Endothelial cell of umbilical vein (primary cell): Measurements from ENCODE around the gene ZIC2.
"Not testable (repeated sequence)": the region's sequence is repeated elsewhere in the genome, so short reads cannot be mapped to it uniquely, and the experiment has no call there.

ENCODE experiments used
- EZH2 ChIP-seq: IDR thresholded peaks from 2 replicates; pipeline ENCODE4 v1.6.1; 2012; ENCODE audit warnings: borderline replicate concordance, low read depth, mild to moderate bottlenecking, moderate library complexity, low read length, inconsistent platforms; ENCODE audit not compliant: severe bottlenecking
- FOS ChIP-seq: IDR thresholded peaks from 2 replicates; pipeline ENCODE4 v1.6.1; 2011; ENCODE audit warnings: mild to moderate bottlenecking, low read length, moderate library complexity, borderline replicate concordance; ENCODE audit not compliant: insufficient read depth
- GATA2 ChIP-seq: IDR thresholded peaks from 2 replicates; pipeline ENCODE4 v1.7.0; 2011; ENCODE audit warnings: low read depth, mild to moderate bottlenecking, moderate library complexity, mixed read lengths, low read length; ENCODE audit not compliant: insufficient read length, insufficient read depth
- JUN ChIP-seq: IDR thresholded peaks from 2 replicates; pipeline ENCODE4 v1.6.1; 2011; ENCODE audit warnings: borderline replicate concordance, low read depth; ENCODE audit not compliant: insufficient read length, insufficient read depth
- MAX ChIP-seq: IDR thresholded peaks from 2 replicates; pipeline ENCODE4 v1.6.1; 2011; ENCODE audit not compliant: insufficient read depth, insufficient read length
- MYC ChIP-seq: IDR thresholded peaks from one replicate; pipeline ENCODE4 v1.6.1; 2011; ENCODE audit warnings: mild to moderate bottlenecking, low read depth, low read length
- POLR2A ChIP-seq: IDR thresholded peaks from 2 replicates; pipeline ENCODE4 v1.6.1; 2012; ENCODE audit warnings: low read depth, mild to moderate bottlenecking, control low read depth, low read length
- POLR2AphosphoS5 ChIP-seq: IDR thresholded peaks from 2 replicates; pipeline ENCODE4 v1.6.1; 2012; ENCODE audit warnings: low read depth, mild to moderate bottlenecking, control low read depth, low read length, moderate library complexity; ENCODE audit not compliant: insufficient read depth
- TF ChIP-seq, protein P1 (sequence below), 2 donors: IDR thresholded peaks; 1 replicate in 1 of 2; 2 replicates in 1 of 2; pipeline ENCODE4 v1.5.1; 2011; ENCODE audit warnings: low read length in 2 of 2, mild to moderate bottlenecking in 2 of 2, moderate library complexity in 2 of 2, control low read depth in 1 of 2, inconsistent platforms in 1 of 2, low read depth in 1 of 2; ENCODE audit not compliant: insufficient read depth in 1 of 2; ENCODE audit errors: extremely low read depth in 1 of 2

DNA sequence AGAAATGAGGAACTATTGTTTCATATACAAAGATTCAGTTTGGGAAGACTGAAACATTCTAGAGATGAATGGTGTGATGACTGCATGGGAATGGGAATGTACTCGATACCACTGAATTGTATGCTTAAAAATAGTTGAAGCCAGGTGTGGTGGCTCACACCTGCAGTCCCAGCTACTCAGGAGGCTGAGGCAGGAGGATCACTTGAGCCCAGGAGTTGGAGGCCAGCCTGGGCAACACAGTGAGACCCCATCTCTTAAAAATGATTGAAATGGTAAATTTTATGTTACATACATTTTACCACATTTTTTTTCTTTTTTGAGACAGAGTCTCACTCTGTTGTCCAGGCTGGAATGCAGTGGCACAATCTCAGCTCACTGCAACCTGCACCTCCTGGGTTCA, 29.9 kb upstream of the ZIC2 start:
- TF ChIP-seq, protein P1, sequence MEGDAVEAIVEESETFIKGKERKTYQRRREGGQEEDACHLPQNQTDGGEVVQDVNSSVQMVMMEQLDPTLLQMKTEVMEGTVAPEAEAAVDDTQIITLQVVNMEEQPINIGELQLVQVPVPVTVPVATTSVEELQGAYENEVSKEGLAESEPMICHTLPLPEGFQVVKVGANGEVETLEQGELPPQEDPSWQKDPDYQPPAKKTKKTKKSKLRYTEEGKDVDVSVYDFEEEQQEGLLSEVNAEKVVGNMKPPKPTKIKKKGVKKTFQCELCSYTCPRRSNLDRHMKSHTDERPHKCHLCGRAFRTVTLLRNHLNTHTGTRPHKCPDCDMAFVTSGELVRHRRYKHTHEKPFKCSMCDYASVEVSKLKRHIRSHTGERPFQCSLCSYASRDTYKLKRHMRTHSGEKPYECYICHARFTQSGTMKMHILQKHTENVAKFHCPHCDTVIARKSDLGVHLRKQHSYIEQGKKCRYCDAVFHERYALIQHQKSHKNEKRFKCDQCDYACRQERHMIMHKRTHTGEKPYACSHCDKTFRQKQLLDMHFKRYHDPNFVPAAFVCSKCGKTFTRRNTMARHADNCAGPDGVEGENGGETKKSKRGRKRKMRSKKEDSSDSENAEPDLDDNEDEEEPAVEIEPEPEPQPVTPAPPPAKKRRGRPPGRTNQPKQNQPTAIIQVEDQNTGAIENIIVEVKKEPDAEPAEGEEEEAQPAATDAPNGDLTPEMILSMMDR (IDR thresholded peaks at IDR 0.05; ENCODE audit: extremely low read depth in 1 of 2, insufficient read depth in 1 of 2, low read depth in 1 of 2, low read length in 2 of 2) = not testable (repeated sequence)
- not testable (repeated sequence) for TF ChIP-seq FOS, EZH2, JUN, POLR2A, GATA2, MYC, MAX, POLR2AphosphoS5
